Stimulated activated CD8-positive, alpha-beta memory T cell treated with anti-CD3 and anti-CD28 coated beads, Interleukin-15, amount 100 ng/mL, for 48 hours (primary cell): ENCODE measurements around the gene ADAMTSL3.
"Not testable (repeated sequence)": the region's sequence is repeated elsewhere in the genome, so short reads cannot be mapped to it uniquely, and the experiment has no call there.

Source experiments
- DNase-seq, 2 donors: peaks; one replicate each; pipeline ENCODE4 v3.0.0-alpha.2; 2020; ENCODE audit warnings: low read depth in 2 of 2

ADAMTSL3 gene

DNA sequence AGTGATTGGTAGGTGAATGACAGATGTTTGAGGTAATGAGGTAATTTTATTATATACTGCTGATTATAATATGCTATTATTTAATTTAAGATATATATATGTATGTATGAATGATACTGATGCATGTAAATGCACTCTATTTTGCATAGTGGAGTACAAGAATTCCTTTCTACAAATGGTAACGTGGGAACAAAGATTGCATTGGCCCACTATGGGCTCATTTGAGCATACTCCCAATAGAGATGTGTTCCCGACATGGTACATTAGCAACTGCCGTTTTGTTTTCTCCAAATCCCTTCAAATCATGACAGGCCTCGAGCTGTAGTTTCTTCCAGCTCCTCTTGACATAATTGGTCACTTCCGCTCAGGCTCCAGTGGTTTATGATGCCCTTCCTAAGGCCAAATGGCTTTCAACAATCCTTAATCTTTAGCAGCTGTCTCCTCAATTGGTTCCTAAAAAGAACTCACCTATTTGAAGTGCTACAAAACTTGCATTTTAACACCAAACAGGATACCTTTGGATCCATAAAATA is 266.1 kb downstream of the ADAMTSL3 start:
- no peak for DNase-seq

DNA sequence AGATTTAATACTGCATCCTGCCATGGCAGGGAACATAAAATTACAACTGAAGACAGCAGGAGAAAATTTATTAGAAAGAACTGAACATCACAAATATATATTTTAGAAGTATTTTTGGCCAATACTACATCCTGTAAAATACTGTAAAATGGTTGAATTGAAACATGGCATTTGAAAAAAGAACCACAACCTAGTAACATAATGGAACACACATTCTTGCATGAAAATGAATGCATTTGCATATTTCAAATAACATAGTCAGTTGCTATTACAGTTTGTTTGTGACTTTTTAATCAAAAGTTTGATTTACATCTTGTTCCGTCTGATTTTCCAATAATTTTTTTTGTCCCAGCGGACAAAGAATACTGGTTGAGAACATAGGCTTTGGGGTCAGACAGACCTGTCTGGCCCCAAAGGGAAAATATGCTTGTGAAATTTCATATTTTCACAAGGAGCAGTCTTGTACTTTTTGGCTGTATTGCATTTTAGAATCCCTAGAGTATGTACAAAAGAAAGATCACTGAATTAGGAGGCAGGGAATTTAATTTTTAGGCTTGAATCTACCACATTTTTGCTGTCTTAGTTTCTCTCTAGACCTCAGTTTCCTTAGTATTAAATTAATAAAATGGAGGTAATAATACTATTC is 268.8 kb downstream of the ADAMTSL3 start:
- DNase-seq, result no peak

- no peak for DNase-seq
Observed at GRCh38 chr15:83926116-83926515, 272.2 kb downstream of the ADAMTSL3 start.

DNA sequence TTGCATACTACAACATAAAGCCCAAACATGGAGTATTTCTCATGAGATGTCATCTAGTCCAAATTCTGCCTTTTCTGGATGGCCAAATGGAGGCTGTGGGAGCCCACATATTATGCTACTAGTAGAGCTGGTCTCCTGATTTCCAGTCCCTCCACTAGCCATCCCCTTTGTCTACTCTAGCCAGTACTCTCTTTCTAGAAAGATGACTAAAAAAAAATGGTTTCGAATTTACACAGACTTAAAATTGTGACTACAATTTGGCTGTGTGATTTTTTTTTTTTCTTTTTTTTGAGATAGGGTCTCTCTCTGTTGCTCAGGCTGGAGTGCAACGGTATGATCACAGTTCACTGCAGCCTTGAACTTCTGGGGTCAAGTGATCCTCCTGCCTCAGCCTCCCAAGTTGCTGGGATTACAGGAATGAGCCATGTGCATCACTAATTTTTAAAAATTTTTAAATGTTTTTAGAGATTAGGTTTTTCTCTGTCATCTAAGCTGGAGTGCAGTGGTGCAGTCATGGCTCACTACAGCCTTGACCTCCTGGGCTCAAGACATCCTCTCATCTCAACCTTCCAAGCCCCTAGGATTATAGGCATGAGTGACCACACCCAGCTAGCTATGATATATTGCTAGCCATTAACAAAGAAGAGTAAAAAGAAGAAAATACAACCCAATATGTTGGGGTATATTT is 273.9 kb downstream of the ADAMTSL3 start:
- DNase-seq, result no peak

GRCh38 chr15:83928392-83928734 is 274.4 kb downstream of the ADAMTSL3 start:
- DNase-seq, result no peak

DNA sequence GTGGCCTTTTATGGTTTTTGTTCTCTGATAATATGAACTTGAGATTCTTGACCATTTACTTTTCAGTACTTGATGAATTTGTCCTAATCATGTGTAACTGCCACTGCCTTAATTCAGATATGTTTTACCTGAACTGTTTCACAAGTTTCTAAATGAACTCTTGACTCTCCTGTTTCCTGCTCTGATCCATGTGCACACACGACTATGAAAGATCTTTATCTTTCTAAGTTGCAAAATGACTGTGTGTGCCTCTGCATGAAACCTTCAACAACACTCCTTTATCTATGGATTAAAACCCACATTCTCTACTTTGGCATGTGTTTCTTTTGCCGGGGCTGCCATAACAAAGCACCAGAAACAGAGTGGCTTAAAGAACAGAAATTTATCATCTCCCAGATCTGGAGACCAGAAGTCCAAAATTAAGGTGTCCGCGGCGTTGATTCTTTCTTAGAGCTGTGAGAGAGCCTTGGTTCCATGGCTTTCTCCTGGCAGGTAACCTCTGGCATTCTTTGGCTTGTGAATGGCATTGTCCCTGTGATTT is 275.0 kb downstream of the ADAMTSL3 start:
- no peak for DNase-seq

- no peak for DNase-seq
Observed at GRCh38 chr15:83929619-83930018, 275.7 kb downstream of the ADAMTSL3 start.

DNA sequence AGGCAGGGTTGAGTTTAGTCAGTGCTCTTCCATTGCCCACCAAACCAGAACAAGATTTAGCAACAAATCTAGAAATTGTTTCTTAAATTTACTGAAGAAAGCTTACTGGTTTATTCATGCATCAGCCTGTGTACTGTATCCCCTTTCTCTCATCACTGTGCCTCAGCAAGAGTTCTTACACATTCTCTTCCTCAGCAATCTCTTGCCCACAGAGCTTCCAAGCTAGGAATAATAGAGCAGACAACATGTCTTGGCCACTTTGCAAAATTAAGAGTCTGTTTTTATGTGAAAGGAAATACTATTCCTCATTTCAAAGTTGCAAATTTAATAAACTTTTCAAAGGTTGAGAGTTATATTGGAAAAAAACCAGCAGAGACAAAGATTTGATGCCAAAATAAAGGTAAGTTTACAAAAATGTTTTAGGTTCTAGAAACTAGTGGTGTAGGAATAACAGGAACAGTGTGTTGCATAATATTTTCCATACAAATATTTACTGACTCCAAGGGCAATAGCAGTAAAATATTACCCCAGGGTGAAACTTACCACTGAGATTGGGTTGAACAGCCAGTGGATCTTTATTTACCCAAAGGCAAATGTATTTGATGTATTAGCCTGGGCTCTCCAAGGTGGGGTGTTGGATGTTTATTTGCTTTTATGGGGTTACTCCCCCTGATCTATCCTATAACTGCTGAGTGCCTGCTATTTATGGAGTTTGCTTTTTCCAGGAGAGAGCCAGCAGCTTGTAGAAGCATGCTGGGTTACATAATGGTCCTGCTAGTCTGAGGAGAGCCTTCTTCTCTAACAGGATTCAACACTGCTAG is 276.7 kb downstream of the ADAMTSL3 start:
- no peak for DNase-seq

GRCh38 chr15:83935774-83936173 is 281.9 kb downstream of the ADAMTSL3 start:
- DNase-seq, result no peak

DNA sequence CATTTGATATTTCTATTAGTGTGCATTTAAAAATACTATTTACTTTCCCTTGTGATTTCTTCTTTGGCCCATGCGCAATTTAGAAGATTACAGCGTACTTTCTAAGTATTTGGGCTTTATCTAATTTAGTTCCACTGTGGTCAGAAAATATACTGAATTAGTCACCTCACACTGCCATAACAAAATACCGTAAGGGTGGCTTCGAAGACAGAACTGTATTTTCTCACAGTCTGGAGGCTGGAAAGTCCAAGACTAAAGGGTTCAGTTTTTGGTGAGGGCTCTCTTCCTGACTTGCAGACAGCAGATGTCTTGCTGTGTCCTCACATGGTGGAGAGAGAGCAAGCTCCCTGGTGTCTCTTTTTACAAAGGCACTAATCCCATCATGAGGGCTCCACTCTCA is 286.2 kb downstream of the ADAMTSL3 start:
- DNase-seq, result no peak

- no peak for DNase-seq
Observed at GRCh38 chr15:83943043-83943442, 289.1 kb downstream of the ADAMTSL3 start.

DNA sequence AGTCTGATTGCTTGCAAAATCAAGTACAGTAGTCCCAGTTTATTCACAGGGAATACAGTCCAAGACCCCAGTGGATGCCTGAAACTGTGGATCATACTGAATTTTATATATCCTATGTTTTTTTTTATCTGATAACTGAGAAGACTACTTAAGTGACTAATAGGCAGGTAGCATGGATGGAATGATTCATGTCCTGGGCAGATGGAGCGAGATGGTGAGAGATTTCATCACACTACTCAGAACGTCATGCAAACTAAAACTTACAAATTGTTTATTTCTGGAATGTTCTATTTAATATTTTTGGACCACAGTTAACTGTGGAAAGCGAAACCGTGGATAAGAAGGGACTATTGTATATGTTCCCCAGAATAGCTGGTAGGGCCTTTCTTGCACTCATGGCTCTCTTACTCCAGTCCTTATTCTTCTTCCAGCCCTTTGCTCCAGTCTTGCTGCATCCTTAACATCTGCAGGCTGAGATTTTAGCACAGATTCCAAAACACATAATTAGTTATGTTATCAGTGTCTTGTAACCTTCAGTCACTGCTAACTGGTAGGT is 290.0 kb downstream of the ADAMTSL3 start:
- DNase-seq, result no peak

GRCh38 chr15:83947156-83947555 is 293.2 kb downstream of the ADAMTSL3 start:
- DNase-seq, result no peak

DNA sequence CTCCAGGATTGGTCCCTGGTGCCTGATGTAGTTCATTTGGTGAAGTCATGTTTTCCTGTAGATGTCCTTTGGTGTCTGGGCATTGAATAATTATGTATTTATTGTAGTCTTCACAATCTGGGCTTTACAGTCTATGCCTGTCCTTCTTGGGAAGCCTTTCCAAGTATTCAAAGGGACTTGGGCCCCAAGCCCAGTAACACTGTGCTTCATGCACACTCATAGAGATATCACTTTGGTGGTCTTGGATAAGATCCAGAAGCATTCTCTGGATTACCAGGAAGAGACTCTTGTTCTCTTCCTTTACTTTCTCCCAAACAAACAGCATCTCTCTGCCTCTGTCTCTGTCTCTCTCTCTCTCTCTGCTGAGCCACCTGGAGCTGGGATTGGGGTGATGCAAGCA is 300.6 kb downstream of the ADAMTSL3 start:
- no peak for DNase-seq

- DNase-seq, result no peak
Observed at GRCh38 chr15:83955806-83956265, 301.9 kb downstream of the ADAMTSL3 start.

DNA sequence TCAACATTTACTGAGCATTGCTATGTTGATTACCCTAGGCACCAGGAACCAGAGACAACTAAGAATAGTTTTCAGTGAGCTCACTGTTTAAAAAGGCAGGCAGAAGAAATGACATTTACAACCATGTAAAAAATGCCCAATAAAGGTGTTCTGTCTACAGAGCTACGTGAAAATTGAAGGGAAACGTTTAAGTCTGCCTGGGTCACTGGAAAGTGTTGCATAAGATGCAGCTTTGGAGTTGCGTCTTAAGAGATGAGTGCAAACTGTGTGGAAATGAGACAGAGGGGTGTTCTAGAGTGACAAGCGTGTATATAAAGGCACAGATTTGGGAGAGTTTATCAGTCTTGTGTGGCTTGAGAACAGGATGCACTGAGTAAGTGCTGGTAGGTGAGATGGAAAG is 303.0 kb downstream of the ADAMTSL3 start:
- DNase-seq, result no peak

GRCh38 chr15:83959477-83959876 is 305.6 kb downstream of the ADAMTSL3 start:
- no peak for DNase-seq

- no peak for DNase-seq
Observed at GRCh38 chr15:83960192-83960829, 306.4 kb downstream of the ADAMTSL3 start.

DNA sequence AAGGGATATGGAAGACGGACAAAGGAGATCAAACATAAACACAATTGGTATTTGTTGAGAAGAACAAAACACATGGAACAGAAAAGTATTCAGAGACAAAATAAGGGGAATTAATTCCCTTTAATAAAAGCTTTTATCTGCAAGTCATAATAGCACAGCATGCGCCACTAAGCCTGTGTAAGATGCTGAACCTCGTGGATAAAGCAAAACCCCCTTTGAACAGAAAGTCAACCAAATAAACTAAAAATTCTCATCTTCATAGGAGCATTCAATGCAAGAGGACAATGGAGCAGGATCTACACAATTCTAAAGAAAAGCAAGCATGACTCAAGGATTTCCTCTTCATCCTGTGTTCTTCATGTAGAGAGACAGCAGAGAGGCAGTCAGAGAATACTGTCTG is 307.4 kb downstream of the ADAMTSL3 start:
- no peak for DNase-seq

GRCh38 chr15:83964967-83965366 is 311.0 kb downstream of the ADAMTSL3 start:
- not testable (repeated sequence) for DNase-seq

DNA sequence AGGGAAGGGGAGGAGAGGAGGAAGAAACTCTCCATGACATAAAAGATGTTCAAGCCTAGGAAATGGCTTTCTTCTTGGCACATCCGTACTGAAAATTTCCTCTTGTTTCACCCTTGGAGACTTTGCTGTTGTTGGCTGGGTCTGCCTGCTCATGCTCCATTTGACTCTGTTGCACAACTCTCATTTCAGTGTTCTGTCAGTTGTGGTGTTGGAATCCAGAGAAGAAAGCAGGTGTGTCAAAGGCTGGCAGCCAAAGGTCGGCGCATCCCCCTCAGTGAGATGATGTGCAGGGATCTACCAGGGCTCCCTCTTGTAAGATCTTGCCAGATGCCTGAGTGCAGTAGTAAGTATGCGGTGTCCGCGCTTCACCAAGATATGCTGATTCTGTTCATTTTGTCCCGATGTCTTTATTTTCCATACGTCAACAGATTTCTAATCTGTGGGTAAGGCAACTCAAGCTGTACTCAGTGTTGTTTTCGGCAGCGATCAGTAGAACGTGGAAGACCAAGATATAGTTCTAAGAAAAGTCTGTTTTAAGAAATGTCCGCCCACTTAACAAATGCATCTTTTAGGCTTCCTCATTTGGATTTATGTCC is 316.5 kb downstream of the ADAMTSL3 start:
- DNase-seq, result no peak
